Measurements from ENCODE around the gene KCNK18. TPM values are rescaled to one million over a fixed set of nuclear protein-coding genes. Genes with fewer than 3 reads are reported as not detected.
A peak's percentile ranks its signal among the peaks of the same experiment; 100 is the strongest.

Gene KCNK18
- total RNA-seq, 1 donor from 2014 or later = not detected

GRCh38 chr10:117161386-117162033, 35.8 kb upstream of the KCNK18 start:
- Mint-ChIP-seq H3K4me3 (peak overlapping the region; percentile 53), H3K27ac (no peak overlapping the region), H3K4me1 (ENCODE audit: unreplicated experiment) (peaks cover 10% of the 10 kb centered on the region), H3K9me3 (no peaks in the 10 kb centered on the region), H3K27me3 (peaks cover 96% of the 10 kb centered on the region), H3K36me3 (no peaks in the 10 kb centered on the region)
- no peak for TF ChIP-seq CTCF (conservative IDR thresholded peaks at IDR 0.05)
- no peak for DNase-seq (ENCODE audit: extremely low spot score, unreplicated experiment)

DNA sequence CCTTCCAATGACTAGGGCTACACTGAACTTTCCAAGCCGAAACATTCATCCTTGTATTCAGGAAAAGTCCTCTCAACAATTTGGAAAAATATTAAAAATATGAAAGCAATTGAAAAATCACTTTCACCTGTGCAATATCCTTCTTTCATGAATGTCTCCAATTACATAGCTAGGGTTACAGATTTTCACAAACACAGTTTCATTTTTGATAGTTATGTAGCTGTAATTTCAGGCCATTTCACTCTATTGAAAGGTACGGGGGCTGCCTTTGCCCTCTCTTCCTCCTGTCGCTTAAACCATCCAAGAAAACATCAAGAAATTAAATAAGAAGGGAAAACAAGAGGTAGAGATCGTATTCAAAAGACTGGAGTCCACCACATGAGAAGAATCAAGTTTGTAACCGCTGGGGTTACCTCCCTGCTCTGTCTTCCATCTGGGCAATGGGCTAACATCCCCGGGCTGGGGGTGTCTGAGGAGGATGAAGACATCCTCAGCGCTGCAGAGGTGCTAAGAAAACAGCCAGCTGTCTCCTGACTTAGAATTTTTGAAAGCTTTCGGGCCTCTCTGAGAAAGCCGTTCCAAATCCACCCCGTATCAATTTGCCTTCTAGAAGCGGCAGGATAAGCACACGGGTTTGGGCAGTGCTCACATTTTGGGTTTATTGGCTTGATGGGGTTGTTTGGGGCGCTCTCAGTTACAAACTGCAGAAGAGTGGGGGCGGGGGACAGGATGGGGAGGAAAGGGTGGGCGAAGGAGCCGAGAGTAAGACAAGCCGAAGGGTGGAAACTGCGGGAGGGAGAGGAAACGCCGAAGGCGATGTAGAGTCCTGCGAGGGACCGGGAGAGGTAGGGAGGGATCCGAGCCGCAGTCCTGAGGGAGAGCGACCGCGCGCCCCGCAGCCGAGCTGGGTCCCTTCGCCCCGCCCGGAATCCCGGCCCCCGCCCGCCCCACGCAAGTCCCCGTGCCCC, 34.9 kb upstream of the KCNK18 start:
- H3K27ac Mint-ChIP-seq = no peak overlapping the region
- H3K4me3 Mint-ChIP-seq = peak overlapping the region; percentile 74
- no peaks in the 10 kb centered on the region for H3K9me3 Mint-ChIP-seq
- H3K4me1 Mint-ChIP-seq (ENCODE audit: unreplicated experiment) = peaks cover 15% of the 10 kb centered on the region
- no peak for TF ChIP-seq CTCF (conservative IDR thresholded peaks at IDR 0.05)
- H3K36me3 Mint-ChIP-seq = no peaks in the 10 kb centered on the region
- peaks cover 96% of the 10 kb centered on the region for H3K27me3 Mint-ChIP-seq
- no peak for DNase-seq (ENCODE audit: extremely low spot score, unreplicated experiment)

DNA sequence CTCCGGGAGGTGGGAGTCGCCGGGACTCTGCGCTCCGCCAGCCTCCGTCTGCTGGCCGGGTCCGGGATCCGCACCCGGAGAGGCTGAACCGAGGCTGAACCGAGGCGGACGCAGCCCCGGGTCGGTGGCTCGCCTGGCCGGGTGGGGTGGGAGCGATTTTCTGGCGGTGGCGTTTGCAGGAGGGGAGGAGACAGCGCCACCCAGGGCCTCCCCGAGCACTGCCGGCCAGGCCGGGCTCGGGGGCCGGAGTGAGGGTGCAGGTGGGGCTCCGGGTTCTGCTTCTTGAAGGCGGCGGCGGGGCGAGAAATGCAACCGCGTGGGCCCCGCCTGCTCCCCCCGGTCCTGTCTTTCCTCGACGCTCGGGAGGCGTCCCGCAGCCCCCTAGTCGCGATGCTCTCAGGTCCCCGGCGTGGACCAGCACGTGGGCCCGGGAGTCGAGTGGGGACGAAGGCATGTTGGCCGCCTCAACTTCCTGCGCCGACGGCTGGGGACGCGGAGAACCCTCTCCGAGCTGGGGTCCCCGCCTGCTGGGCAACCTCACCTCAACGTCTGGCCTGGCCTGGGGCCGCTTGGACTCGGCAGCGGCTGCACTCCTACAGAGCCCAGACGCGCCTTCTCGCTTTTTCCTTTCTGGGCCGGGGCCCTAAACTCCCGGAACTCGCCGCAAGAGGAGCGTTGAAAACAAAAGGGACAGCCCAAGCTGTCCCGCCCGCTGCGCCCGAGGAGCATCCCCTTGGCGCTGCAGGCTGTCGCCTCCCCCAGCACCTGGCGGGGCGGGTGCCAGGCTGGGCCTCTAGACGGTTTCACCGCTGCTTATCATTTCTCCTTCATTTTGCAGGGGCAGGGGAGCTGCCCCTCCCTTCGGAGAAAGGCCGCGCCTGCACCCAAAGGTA, 34.0 kb upstream of the KCNK18 start:
- Mint-ChIP-seq H3K27ac (no peak overlapping the region), H3K4me1 (ENCODE audit: unreplicated experiment) (peaks cover 15% of the 10 kb centered on the region), H3K4me3 (no peak overlapping the region), H3K9me3 (no peaks in the 10 kb centered on the region), H3K27me3 (peaks cover 96% of the 10 kb centered on the region), H3K36me3 (no peaks in the 10 kb centered on the region)
- DNase-seq (ENCODE audit: extremely low spot score, unreplicated experiment) = no peak
- peak; percentile 47 for TF ChIP-seq CTCF (conservative IDR thresholded peaks at IDR 0.05)

DNA sequence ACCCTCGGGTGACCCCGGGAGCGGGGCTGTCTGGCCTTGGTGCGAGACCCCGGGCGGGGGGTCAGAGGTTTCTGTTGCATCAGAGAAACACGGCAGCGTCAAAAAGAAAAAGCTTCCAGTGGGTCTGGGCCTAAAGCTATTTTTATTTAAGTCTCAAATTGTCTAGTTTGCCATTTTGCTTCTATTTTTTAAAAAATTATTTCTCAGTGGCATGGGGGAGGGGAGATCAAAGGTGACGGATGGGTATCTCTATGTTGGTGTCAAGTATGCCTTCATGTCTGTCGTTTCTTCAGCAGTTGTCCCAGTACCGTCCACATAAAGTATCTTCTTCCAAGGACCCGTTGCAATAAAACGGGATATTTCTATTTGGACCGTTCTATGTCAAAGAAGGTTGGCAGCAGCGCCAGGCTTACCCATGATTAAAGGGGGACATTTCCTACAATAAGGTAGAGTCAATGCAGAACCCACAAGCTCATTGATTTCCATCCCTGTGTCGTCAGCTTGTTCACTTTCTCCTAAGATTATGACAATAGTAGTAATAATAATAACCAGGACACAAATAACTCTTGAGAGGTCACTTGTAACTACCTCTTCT, 33.2 kb upstream of the KCNK18 start:
- Mint-ChIP-seq H3K27me3 (peaks cover 96% of the 10 kb centered on the region), H3K4me1 (ENCODE audit: unreplicated experiment) (peaks cover 15% of the 10 kb centered on the region), H3K9me3 (no peaks in the 10 kb centered on the region), H3K36me3 (no peaks in the 10 kb centered on the region), H3K4me3 (peak overlapping the region; percentile 55), H3K27ac (no peak overlapping the region)
- TF ChIP-seq CTCF (conservative IDR thresholded peaks at IDR 0.05) = no peak
- no peak for DNase-seq (ENCODE audit: extremely low spot score, unreplicated experiment)
